OCI-LY3 (cell line): ENCODE measurements around the gene TRMT11.

ENCODE experiments used
- CTCF ChIP-seq: fragments of 200-600, 300-600 bp; sonication (generic); IDR thresholded peaks from 2 replicates; pipeline ENCODE4 v1.5.1; 2014; ENCODE audit warnings: antibody characterized with exemption, low read length, low read depth
- EZH2phosphoT487 ChIP-seq: fragments of 200-600 bp; shearing (Covaris generic); IDR thresholded peaks from 2 replicates; pipeline ENCODE4 v1.6.1; 2018; ENCODE audit warnings: antibody characterized with exemption, mixed run types, low read depth

DNA sequence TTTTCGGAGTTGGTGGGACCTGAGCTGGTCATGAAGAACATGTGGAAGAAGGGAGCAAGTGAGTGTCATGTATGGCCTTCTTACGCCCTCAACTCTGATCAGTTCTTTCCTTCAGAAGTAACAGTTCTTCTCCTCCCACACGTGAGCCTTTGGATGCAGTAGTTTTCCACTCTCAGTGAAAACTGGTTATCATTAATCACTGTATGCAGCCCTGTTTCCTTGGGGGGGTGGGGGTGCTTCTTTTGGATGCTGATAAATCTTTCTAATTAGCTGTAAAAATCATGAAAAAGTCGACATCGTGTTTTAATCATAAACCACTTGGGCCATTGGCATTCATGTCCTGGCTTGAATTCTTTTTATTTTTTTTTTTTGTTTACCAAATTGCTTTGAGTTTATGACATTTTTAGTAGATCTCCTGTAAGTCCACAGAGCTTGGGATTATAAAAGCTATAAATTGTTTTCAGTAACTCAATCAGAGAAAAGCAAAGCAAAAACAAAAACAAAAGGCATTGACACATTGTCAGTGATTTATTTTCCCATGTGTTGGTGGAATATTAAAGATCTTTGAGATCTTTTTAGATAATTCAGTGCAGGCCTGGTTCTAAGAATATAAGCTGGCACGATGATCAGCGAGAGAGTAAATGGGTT, 84.8 kb downstream of the TRMT11 start:
- no peak for TF ChIP-seq CTCF
- no peak for TF ChIP-seq EZH2phosphoT487
